ENCODE measurements around the gene TXN. TPM values are rescaled to one million over a fixed set of nuclear protein-coding genes. Genes with fewer than 3 reads are reported as not detected.

TXN gene
- total RNA-seq, 1 experiment from 2014 or later: 280 TPM

GRCh38 chr9:110283751-110284150, 27.4 kb upstream of the TXN start:
- WGBS (ENCODE audit: extremely low coverage, insufficient read length, low lambda C conversion rate): no CpG with 5 or more reads among the region's 1 CpG
- no peak overlapping the region for H2AFZ ChIP-seq (ENCODE audit: low read length)
- H2BK12ac ChIP-seq (ENCODE audit: insufficient read length, low read depth, low read length): no peak overlapping the region
- no peak overlapping the region for H2BK15ac ChIP-seq (ENCODE audit: low read depth, low read length)
- H4K91ac ChIP-seq (ENCODE audit: insufficient read length, low read depth, low read length): no peak overlapping the region
- no peak overlapping the region for H3T11ph ChIP-seq (ENCODE audit: low read length)
- no peaks in the 10 kb centered on the region for H3K9me3 Mint-ChIP-seq
- DNase-seq: no peak
- H3K4me1 Mint-ChIP-seq: peaks cover 3% of the 10 kb centered on the region in 2 experiments; a peak in 3 of 4 replicates
- no peak overlapping the region for H4K8ac ChIP-seq (replicated peaks; ENCODE audit: insufficient read length, low read depth, low read length)
- no peak overlapping the region for H3K9ac ChIP-seq (ENCODE audit: extremely low read depth, insufficient read length, low read length)
- H3K9me3 ChIP-seq (ENCODE audit: control insufficient read depth, low read depth, low read length): no peaks in the 10 kb centered on the region
- no peaks in the 10 kb centered on the region; a peak in 1 of 7 replicates for H3K36me3 Mint-ChIP-seq (ENCODE audit: insufficient read depth in 1 of 3, low read depth in 3 of 3)
- H3K23ac ChIP-seq (ENCODE audit: insufficient read length, low read depth, low read length): no peak overlapping the region
- H3K4me3 Mint-ChIP-seq: no peak overlapping the region
- H3K23me2 ChIP-seq (ENCODE audit: insufficient read length, low read depth, low read length, poor library complexity, severe bottlenecking): no peaks in the 10 kb centered on the region
- no peak overlapping the region for H2BK120ac ChIP-seq (ENCODE audit: low read depth, low read length, poor library complexity, severe bottlenecking)
- H3K27ac ChIP-seq (ENCODE audit: insufficient read length, low read depth, low read length): no peak overlapping the region
- no peaks in the 10 kb centered on the region for H3K27me3 ChIP-seq (ENCODE audit: insufficient read depth, low read length)
- no peak overlapping the region for H3K4ac ChIP-seq (ENCODE audit: low read depth, low read length)
- no peaks in the 10 kb centered on the region for H3K27me3 Mint-ChIP-seq (ENCODE audit: low read depth)
- no peak overlapping the region for H4K5ac ChIP-seq (ENCODE audit: insufficient read length, low read depth, low read length)
- no peaks in the 10 kb centered on the region for H3K4me1 ChIP-seq (ENCODE audit: insufficient read depth, low read length)
- no peak overlapping the region for H3K56ac ChIP-seq (ENCODE audit: insufficient read length, low read depth, low read length)
- no peak overlapping the region for H2BK20ac ChIP-seq (ENCODE audit: low read depth, low read length, poor library complexity, severe bottlenecking)
- no peaks in the 10 kb centered on the region for H3K79me2 ChIP-seq (ENCODE audit: insufficient read depth, low read length)
- H3K14ac ChIP-seq (ENCODE audit: insufficient read depth, low read length): no peak overlapping the region
- H3K18ac ChIP-seq (ENCODE audit: insufficient read length, low read depth, low read length): no peak overlapping the region
- H4K20me1 ChIP-seq (ENCODE audit: control insufficient read depth, insufficient read depth, insufficient read length): no peaks in the 10 kb centered on the region
- H2AK5ac ChIP-seq (ENCODE audit: insufficient read length, low read length): no peak overlapping the region
- H3K79me1 ChIP-seq (ENCODE audit: insufficient read depth, low read depth, low read length, poor library complexity, severe bottlenecking): no peaks in the 10 kb centered on the region
- H3K4me2 ChIP-seq (ENCODE audit: insufficient read depth, insufficient read length, low read length): no peak overlapping the region
- no peak for TF ChIP-seq CTCF (conservative IDR thresholded peaks at IDR 0.05)
- no peak overlapping the region for H3K27ac Mint-ChIP-seq
- H2BK5ac ChIP-seq (ENCODE audit: insufficient read length, low read length): no peak overlapping the region

Data from H9 (cell line).